Germinal center (tissue), 1 donor: ENCODE results near the gene SHC1.

Experiments
- DNase-seq: peaks from one replicate; pipeline ENCODE4 v3.0.0; 2012; ENCODE audit warnings: mixed read lengths, low spot score

The SHC1 gene

GRCh38 chr1:154973344-154974101, 3.0 kb upstream of the SHC1 start:
- peak; percentile 87 for DNase-seq

- DNase-seq, result no peak
These were observed 2.2 kb upstream of the SHC1 start for GRCh38 chr1:154972517-154973343.

DNA sequence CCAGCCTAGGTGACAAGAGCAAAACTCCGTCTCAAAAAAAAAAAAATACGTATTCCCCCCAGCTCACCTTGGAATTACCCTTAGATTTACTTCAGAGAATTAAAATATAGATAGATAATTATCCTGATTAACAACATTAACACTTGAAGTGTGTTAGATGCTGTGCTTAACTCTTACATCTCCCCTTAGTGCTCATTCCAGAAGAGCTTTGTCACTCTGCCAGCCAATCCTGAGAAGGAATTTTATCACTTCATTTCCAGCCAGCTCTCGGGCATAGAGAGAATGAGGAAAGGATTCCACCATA, 1.6 kb upstream of the SHC1 start:
- DNase-seq, result no peak

DNA sequence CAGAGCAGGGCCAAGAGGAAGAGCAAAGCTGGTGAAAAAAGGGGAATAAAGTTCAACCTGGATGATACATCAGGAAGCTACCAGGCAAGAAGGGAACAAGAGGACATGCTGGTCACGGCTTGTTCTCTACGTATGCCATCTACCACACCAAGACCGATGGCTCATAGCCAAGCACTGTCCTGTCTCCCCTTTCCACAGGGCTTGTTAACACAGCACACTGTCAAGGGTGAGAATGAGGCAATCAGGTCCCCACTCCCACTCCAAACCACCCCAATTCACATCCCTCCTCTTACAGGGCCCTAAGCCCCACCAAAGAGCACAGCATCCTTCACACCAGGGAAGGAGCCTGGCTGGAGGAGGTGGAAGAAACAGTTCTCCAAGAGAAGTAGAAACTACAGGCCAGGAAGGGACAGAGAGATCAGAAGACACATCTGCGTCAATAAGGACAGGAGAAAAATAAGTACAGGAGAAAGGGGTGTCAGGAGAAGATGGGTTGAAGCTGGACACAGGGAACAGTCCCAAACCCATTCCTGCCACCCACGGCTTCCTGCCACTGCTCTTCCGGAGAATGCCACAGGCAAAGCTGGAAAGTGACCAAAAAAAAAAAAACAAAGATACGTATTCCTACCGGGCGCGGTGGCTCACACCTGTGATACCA, 923 bp upstream of the SHC1 start:
- no peak for DNase-seq

DNA sequence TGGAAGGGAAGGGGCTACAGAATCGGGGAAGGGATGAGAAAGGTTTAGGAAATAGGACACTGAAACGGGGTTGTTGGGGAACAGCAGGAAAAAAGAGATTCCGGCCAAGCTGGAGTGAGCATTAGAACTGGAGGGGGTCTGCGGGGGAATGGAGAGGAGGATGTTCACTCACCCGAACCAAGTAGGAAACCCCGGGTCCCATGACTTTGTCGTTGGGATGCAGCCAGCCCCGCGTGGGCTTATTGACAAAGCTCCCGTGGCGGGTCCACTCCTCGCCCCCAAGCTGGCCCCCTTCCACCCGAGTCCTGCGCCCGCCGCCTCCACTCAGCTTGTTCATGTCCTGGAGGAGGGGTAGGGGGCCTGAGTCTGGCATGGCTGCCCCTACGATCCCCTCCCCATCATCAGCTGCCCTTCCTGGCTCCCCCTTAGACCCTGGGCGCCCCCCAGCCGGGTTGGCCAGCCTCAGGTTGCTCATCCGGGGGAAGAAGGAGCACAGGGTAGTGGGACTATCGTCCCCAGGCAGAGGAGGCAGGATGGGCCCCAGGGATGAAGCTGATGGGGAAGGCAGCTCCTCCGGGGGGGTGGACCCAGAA, 591 bp downstream of the SHC1 start:
- no peak for DNase-seq

DNA sequence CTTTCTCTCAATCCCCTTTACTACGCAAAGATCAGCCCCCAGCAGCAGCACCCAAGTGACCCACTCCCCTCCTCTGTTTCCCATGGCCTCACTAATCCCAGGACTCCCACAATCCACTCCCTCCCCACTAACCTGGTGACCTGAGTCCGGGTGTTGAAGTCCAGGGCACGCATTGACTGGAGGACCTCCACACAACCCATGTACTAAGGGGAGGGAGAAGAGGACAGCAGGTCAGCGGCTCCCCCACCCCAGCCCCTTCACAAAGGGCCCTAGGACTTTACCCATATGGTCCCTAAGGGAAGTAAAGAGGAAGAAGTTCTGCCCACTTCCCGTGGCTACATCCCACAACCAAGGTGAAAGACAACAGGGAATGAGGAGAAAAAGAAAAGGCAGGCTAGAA, 1.3 kb downstream of the SHC1 start:
- no peak for DNase-seq

- DNase-seq, result no peak
These were observed 1.8 kb downstream of the SHC1 start for GRCh38 chr1:154968731-154969130.

DNA sequence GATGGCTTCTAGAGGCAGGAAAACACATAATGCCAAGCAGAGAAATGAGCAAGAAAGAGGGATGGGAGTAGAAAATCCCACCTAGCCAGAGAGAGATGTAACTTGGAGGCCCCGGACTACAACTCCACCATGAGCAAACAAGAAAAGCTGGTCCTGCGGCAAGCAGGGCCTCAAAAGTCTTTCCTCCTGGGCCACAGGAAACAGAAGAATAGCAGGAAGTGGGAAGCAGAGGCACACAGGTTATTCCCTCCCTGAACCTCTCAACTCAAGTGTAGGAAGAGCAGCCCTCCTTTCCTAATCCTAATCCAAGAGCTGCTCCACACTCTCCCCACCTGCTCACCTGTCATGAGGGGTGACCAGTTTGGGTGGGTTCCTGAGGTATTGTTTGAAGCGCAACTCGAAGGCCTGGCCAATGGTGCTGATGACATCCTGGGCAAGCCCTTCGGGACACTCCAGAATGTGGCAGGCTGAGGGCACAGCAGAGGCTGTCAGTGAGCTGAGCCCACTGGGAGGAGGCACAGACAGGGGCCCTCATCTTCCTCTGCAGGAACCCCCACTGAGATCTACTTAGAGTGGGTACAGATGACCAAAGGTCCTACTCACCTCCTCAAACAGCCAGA, 3.1 kb downstream of the SHC1 start:
- DNase-seq, result no peak

- no peak for DNase-seq
These were observed 4.4 kb downstream of the SHC1 start for GRCh38 chr1:154966111-154966510.

DNA sequence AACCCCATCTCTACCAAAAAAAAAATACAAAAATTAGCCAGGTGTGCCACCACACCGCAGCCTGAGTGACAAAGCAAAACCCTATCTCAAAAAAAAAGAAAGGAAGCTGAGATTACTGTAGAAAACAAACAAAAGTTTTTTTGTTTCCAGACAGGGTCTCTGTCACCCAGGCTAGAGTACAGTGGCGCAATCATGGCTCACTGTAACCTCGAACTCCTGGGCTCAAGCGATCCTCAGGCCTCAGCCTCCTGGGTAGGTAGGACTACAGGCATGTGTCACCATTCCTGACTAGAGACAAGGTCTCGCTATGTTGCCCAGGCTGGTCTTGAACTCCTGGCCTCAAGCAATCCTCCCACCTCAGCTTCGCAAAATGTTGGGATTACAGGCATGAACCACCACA, 6.2 kb downstream of the SHC1 start:
- DNase-seq, result no peak

GRCh38 chr1:154963643-154964042, 6.9 kb downstream of the SHC1 start:
- no peak for DNase-seq

GRCh38 chr1:154962795-154963330, 7.7 kb downstream of the SHC1 start:
- DNase-seq, result no peak

- DNase-seq, result peak; percentile 53
These were observed 8.3 kb downstream of the SHC1 start for GRCh38 chr1:154962156-154962749.

GRCh38 chr1:154961207-154962155, 9.1 kb downstream of the SHC1 start, which contains the start of gene PYGO2:
Gene PYGO2, minus strand, starts transcription at chr1:154961782. Its CDS starts 206 bp downstream, at chr1:154961576.
- DNase-seq, result peak; percentile 81

DNA sequence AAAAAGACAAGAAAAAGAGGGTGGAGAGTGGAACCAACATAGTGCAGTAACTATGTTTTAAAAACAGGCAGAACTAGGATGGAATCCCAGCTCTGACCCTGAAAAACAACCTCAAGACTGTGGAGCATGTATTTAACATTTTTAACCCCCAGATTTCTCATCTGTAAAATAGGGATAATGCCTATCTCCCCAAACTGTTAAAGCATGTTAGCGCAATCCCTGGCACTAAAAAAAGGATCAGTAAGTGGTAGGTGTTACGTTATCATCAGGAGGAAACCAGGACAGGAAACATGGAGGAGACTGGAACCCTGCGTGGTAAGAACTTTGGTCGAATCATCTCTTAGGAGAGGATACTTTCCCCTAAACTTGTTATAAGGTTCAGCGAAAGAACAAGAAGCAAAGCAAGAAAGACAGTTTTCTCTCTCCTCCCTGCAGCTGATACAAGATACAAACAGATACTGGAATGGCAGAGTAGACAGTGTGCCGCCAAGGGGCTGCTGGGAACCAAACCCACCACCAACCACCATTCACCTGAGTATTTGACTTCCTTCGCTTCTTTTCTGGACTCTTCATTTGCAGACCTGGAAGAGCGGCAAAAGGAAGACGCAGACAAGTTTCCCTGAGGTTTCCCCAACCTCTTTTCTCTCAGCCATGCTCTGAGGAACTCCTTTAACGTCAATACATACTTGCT, 10.0 kb downstream of the SHC1 start:
- DNase-seq, result no peak

DNA sequence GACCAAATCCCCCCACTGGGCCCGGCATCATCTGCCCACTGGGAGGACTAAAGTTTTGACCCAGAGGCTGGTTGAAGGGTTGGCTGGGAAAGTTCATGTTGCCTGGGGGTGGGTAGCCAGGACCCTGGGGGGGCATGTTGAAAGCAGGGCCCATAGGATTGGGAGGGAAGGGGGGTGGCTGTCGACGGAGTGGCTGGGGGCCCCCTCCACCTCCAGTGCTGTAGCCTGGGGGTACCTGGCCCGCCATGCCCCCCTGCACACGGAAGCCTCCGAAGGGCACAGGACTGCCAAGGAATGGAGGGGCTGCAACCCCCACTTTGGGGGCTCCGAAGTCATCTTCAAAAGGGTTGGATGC, 11.1 kb downstream of the SHC1 start:
- no peak for DNase-seq

DNA sequence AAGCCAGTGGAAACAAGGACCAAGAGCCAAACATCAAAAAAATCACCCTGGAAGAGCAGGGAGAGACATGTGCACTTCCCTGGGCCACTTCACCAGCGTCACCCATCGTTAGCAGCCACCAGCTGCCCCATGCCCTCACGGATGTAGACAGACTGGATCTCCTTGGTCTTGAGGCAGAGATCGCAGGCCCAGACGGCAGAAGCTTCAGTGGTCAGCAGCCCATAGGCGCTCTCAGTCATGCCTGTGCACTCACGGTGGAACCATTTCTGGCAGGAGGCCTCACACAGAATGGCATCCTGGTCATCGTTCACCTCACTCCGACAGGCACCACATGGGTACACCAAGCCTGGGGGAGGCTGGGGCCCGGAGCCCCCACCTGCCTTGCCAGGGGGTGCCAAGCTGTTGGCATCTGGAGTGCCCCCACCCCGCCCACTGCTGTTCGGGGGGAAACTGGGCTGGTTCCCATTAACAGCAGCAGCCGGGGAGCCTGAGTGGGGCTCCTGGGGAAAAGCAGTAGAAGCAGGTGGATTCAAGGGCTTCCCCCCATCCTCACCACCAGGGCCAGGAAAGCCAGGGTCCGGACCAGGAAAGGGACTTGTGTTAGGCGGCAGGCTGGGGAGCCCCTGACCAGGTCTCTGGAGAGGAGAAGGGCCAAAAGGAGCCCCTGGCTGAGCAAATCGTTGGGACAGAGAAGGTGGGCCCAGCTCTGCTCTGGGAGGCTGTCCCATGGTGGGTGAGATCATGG, 11.7 kb downstream of the SHC1 start:
- DNase-seq, result no peak

- no peak for DNase-seq
These were observed 12.5 kb downstream of the SHC1 start for GRCh38 chr1:154958036-154958435.

DNA sequence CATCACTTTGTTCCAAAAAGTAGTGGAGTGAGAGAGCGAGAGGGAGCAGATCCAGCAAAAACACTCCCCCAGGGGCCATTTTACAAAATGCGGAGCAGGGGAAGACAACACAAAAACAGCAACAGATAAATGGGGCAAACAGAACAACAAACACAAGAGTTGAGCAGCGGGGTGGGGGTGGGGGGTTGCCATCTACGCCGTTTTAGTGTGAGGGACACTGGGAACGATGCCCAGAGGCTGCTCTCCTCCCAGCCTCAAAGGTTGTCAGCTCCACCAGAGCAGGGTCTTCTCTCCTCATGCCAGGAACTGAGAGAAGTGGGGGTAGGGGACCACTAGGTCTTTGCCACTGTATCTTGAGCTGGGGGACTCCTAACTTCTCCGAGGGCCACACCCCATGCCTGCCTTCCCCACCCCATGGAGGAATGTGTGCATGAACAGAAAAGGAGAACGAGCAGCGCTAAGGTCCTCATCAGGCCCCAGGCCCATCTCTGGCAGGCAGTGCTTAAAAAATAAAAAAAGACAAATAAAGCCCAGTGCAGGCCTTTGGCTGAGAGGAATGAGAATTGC, 13.4 kb downstream of the SHC1 start:
- no peak for DNase-seq
